Measurements from ENCODE around the gene C17orf100. TPM values are rescaled to one million over a fixed set of nuclear protein-coding genes. Genes with fewer than 3 reads are reported as not detected.

The C17orf100 gene
- total RNA-seq, 1 donor from 2014 or later, result 3.2 TPM

DNA sequence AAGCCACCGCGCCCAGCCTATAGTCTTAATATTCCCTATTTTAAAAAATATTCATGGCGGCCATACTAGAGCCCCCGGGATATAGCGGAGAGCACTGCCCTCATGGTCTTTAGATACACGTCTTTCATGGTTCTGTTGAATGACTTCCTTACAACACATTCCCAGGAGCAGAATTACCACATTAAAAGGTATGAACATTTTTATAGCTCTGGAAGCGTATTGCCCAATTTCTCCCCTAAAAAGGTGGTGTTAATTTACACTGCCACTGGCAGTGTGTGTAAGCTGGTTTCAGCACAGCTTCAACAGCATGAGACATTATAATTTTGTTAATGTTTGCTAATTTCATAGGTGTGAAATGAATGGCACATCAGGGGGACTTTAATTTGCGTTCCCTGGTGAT is 19.0 kb downstream of the C17orf100 start:
- Mint-ChIP-seq H3K27ac (ENCODE audit: unreplicated experiment) (no peak overlapping the region), H3K36me3 (ENCODE audit: unreplicated experiment) (no peaks in the 10 kb centered on the region), H3K4me3 (ENCODE audit: unreplicated experiment) (no peak overlapping the region), H3K9me3 (ENCODE audit: unreplicated experiment) (no peaks in the 10 kb centered on the region), H3K4me1 (ENCODE audit: unreplicated experiment) (no peaks in the 10 kb centered on the region), H3K27me3 (ENCODE audit: unreplicated experiment) (peaks cover 16% of the 10 kb centered on the region)
- TF ChIP-seq, protein P1, sequence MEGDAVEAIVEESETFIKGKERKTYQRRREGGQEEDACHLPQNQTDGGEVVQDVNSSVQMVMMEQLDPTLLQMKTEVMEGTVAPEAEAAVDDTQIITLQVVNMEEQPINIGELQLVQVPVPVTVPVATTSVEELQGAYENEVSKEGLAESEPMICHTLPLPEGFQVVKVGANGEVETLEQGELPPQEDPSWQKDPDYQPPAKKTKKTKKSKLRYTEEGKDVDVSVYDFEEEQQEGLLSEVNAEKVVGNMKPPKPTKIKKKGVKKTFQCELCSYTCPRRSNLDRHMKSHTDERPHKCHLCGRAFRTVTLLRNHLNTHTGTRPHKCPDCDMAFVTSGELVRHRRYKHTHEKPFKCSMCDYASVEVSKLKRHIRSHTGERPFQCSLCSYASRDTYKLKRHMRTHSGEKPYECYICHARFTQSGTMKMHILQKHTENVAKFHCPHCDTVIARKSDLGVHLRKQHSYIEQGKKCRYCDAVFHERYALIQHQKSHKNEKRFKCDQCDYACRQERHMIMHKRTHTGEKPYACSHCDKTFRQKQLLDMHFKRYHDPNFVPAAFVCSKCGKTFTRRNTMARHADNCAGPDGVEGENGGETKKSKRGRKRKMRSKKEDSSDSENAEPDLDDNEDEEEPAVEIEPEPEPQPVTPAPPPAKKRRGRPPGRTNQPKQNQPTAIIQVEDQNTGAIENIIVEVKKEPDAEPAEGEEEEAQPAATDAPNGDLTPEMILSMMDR (IDR thresholded peaks at IDR 0.05), result no peak
- no peak for DNase-seq (ENCODE audit: extremely low spot score, unreplicated experiment)

GRCh38 chr17:6670999-6671398 is 19.4 kb downstream of the C17orf100 start:
- no peak for DNase-seq (ENCODE audit: extremely low spot score, unreplicated experiment)
- Mint-ChIP-seq H3K27ac (ENCODE audit: unreplicated experiment) (no peak overlapping the region), H3K4me1 (ENCODE audit: unreplicated experiment) (no peaks in the 10 kb centered on the region), H3K27me3 (ENCODE audit: unreplicated experiment) (peaks cover 16% of the 10 kb centered on the region), H3K9me3 (ENCODE audit: unreplicated experiment) (no peaks in the 10 kb centered on the region), H3K4me3 (ENCODE audit: unreplicated experiment) (no peak overlapping the region), H3K36me3 (ENCODE audit: unreplicated experiment) (no peaks in the 10 kb centered on the region)
- TF ChIP-seq, protein P1 (IDR thresholded peaks at IDR 0.05), result no peak

GRCh38 chr17:6671431-6671830 is 19.9 kb downstream of the C17orf100 start:
- H3K27ac Mint-ChIP-seq (ENCODE audit: unreplicated experiment), result no peak overlapping the region
- TF ChIP-seq, protein P1 (IDR thresholded peaks at IDR 0.05), result no peak
- peaks cover 16% of the 10 kb centered on the region for H3K27me3 Mint-ChIP-seq (ENCODE audit: unreplicated experiment)

GRCh38 chr17:6674586-6674985 is 23.0 kb downstream of the C17orf100 start:
- Mint-ChIP-seq H3K9me3 (ENCODE audit: unreplicated experiment) (no peaks in the 10 kb centered on the region), H3K27me3 (ENCODE audit: unreplicated experiment) (peaks cover 11% of the 10 kb centered on the region), H3K36me3 (ENCODE audit: unreplicated experiment) (no peaks in the 10 kb centered on the region), H3K4me1 (ENCODE audit: unreplicated experiment) (no peaks in the 10 kb centered on the region), H3K27ac (ENCODE audit: unreplicated experiment) (no peak overlapping the region), H3K4me3 (ENCODE audit: unreplicated experiment) (no peak overlapping the region)
- DNase-seq (ENCODE audit: extremely low spot score, unreplicated experiment), result no peak
- TF ChIP-seq, protein P1 (IDR thresholded peaks at IDR 0.05), result no peak

More at GRCh38 chr17:6671431-6671830, 19.9 kb downstream of the C17orf100 start:
- no peaks in the 10 kb centered on the region for H3K36me3 Mint-ChIP-seq (ENCODE audit: unreplicated experiment)
- no peak overlapping the region for H3K4me3 Mint-ChIP-seq (ENCODE audit: unreplicated experiment)
- no peaks in the 10 kb centered on the region for H3K4me1 Mint-ChIP-seq (ENCODE audit: unreplicated experiment)
- H3K9me3 Mint-ChIP-seq (ENCODE audit: unreplicated experiment), result no peaks in the 10 kb centered on the region
- DNase-seq (ENCODE audit: extremely low spot score, unreplicated experiment), result no peak

DNA sequence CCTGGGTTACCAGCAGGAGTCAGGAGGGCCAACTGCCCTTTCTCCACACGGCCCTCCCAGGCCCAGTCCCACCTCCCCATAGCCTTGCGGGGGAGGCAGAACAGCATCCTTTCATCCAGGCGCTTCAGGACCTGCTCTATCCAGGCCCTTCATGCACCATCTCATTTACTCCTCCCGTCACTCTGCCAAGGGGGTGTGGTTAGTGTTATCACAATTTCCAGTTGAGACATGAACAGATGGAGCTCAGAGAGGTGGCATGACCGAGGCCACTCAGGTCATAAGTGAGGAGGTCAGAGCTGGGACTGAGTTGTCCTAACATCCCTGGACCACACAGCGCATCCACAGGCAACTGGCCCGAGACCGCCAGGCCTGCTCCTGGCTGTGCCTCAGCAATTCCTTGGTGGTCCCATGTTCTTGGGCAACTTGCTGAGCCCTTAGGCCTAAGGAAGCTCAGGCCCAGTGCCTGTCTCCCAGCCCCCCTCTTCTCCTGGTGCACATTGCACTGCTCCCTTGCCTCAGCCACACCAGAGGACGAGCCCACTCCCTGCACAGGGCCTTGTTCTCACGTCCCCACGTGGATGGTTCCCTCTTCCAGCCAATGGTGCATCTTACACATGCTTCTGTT is 23.8 kb downstream of the C17orf100 start:
- Mint-ChIP-seq H3K4me1 (ENCODE audit: unreplicated experiment) (no peaks in the 10 kb centered on the region), H3K4me3 (ENCODE audit: unreplicated experiment) (no peak overlapping the region), H3K9me3 (ENCODE audit: unreplicated experiment) (no peaks in the 10 kb centered on the region), H3K27ac (ENCODE audit: unreplicated experiment) (no peak overlapping the region), H3K36me3 (ENCODE audit: unreplicated experiment) (no peaks in the 10 kb centered on the region), H3K27me3 (ENCODE audit: unreplicated experiment) (peaks cover 10% of the 10 kb centered on the region)
- DNase-seq (ENCODE audit: extremely low spot score, unreplicated experiment), result no peak
- TF ChIP-seq, protein P1 (IDR thresholded peaks at IDR 0.05), result no peak
